DND-41 (cell line): ENCODE data around the gene EPB41L2.

Experiments used
- CTCF ChIP-seq: IDR thresholded peaks from 2 replicates; pipeline ENCODE4 v1.5.1; 2012; ENCODE audit warnings: borderline replicate concordance, low read length, moderate library complexity, mild to moderate bottlenecking; ENCODE audit not compliant: poor library complexity, severe bottlenecking; ENCODE audit errors: extremely low read depth
- EZH2 ChIP-seq: IDR thresholded peaks from 3 replicates; pipeline ENCODE4 v1.6.1; 2012; ENCODE audit warnings: borderline replicate concordance, low read depth, mild to moderate bottlenecking, moderate library complexity, low read length, inconsistent platforms; ENCODE audit not compliant: severe bottlenecking

- TF ChIP-seq CTCF (no peak), EZH2 (no peak)
These were observed 59.3 kb downstream of the EPB41L2 start for GRCh38 chr6:131003488-131004386.
